GM19372 (cell line): ENCODE results near the gene TTC3.

Source experiments
- ATAC-seq: cut with Tn5 transposase; IDR thresholded peaks from one replicate; pipeline ENCODE4 v1.9.1; 2021; ENCODE audit warnings: mild to moderate bottlenecking, low read depth, moderate library complexity; ENCODE audit not compliant: unreplicated experiment

The TTC3 gene

GRCh38 chr21:37060296-37060695 is 12.8 kb upstream of the TTC3 start:
- no peak for ATAC-seq

- no peak for ATAC-seq
Observed at GRCh38 chr21:37061926-37062592, 11.0 kb upstream of the TTC3 start.

- ATAC-seq, result no peak
Observed at GRCh38 chr21:37062593-37062935, 10.5 kb upstream of the TTC3 start.

- ATAC-seq, result no peak
Observed at GRCh38 chr21:37063433-37063832, 9.6 kb upstream of the TTC3 start.

- ATAC-seq, result no peak
Observed at GRCh38 chr21:37064841-37065240, 8.2 kb upstream of the TTC3 start.

- ATAC-seq, result no peak
Observed at GRCh38 chr21:37065561-37066177, 7.4 kb upstream of the TTC3 start.

- ATAC-seq, result no peak
Observed at GRCh38 chr21:37071561-37072273, 1.3 kb upstream of the TTC3 start.

- peak; percentile 45 for ATAC-seq
Observed at GRCh38 chr21:37072274-37072987, 623 bp upstream of the TTC3 start.

- peak; percentile 27 for ATAC-seq
Observed at GRCh38 chr21:37073417-37074196, 553 bp downstream of the TTC3 start.

GRCh38 chr21:37074197-37074510 is 1.1 kb downstream of the TTC3 start:
- ATAC-seq, result no peak

- ATAC-seq, result no peak
Observed at GRCh38 chr21:37074546-37074945, 1.5 kb downstream of the TTC3 start.

GRCh38 chr21:37075214-37075770 is 2.2 kb downstream of the TTC3 start:
- ATAC-seq, result no peak

GRCh38 chr21:37076087-37076850 is 3.2 kb downstream of the TTC3 start:
- no peak for ATAC-seq

- no peak for ATAC-seq
Observed at GRCh38 chr21:37077403-37077802, 4.3 kb downstream of the TTC3 start.

GRCh38 chr21:37079211-37079824 is 6.3 kb downstream of the TTC3 start:
- ATAC-seq, result no peak

- ATAC-seq, result no peak
Observed at GRCh38 chr21:37082375-37082774, 9.3 kb downstream of the TTC3 start.

GRCh38 chr21:37082856-37083528 is 9.9 kb downstream of the TTC3 start:
- ATAC-seq, result no peak

GRCh38 chr21:37085726-37086125 is 12.7 kb downstream of the TTC3 start:
- no peak for ATAC-seq

- no peak for ATAC-seq
Observed at GRCh38 chr21:37087188-37087587, 14.1 kb downstream of the TTC3 start.
